Right lobe of liver (tissue), 4 donors: ENCODE results near the gene CEP55.

Source experiments
- CTCF ChIP-seq, 4 donors: fragments of 200-600 bp in 3 of 4; fragments of 450-650 bp in 1 of 4; IDR thresholded peaks; one replicate each; pipeline versions ENCODE4 v1.5.1 to v1.8.0; 2016 to 2022; ENCODE audit warnings: antibody characterized with exemption in 4 of 4, mild to moderate bottlenecking in 2 of 4
- POLR2A ChIP-seq: fragments of 450-650 bp; IDR thresholded peaks from one replicate; pipeline ENCODE4 v1.6.1; 2017; ENCODE audit warnings: antibody characterized with exemption, mild to moderate bottlenecking
- donor health status: DM: no; HTN: no; CAD: no.
- donor health status: DM: no; HTN: no; CAD: no.
- donor health status: DM: no; HTN: yes; CAD: no.

- TF ChIP-seq POLR2A = no peak
- TF ChIP-seq CTCF (IDR thresholded peaks at IDR 0.05) = no peak
Observed at GRCh38 chr10:93473804-93474472, 22.5 kb upstream of the CEP55 start.
